ENCODE measurements around the gene ANKRD63.

DNA sequence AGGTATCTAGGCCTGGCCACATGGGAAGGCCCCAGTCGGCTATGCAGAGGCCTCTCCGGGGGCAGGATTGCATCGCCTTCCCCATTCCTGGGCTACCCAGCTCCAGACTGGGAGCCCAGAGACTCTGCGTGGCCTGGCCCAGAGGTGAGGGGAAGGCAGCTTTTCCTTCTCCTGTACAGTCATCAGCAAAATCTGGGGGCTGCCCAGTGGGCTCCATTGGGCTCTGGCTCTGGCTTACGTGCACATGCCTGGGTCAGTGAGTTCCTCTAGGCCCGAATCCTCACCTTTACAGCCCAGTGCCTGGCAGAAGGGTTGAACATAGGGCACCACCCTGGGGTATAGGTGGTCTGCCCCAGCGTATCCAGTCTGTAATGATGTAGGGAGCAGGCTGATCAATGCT, 3.9 kb upstream of the ANKRD63 start:
- TF ChIP-seq TAF1 (IDR thresholded peaks at IDR 0.05; ENCODE audit: borderline replicate concordance, insufficient read depth, low read length) (no peak), POLR2AphosphoS5 (IDR thresholded peaks at IDR 0.05; ENCODE audit: low read depth, low read length) (no peak), SIN3A (IDR thresholded peaks at IDR 0.05; ENCODE audit: borderline replicate concordance, insufficient read depth, low read length) (no peak)

Data from PFSK-1 (cell line).